Middle frontal gyrus (tissue), 1 donor: ENCODE data around the gene SLITRK1.

Experiments used
- DNase-seq: peaks from one replicate; pipeline ENCODE4 v3.0.0-alpha.2; 2015; ENCODE audit warnings: low spot score; ENCODE audit errors: extremely low spot score

Gene SLITRK1, protein sequence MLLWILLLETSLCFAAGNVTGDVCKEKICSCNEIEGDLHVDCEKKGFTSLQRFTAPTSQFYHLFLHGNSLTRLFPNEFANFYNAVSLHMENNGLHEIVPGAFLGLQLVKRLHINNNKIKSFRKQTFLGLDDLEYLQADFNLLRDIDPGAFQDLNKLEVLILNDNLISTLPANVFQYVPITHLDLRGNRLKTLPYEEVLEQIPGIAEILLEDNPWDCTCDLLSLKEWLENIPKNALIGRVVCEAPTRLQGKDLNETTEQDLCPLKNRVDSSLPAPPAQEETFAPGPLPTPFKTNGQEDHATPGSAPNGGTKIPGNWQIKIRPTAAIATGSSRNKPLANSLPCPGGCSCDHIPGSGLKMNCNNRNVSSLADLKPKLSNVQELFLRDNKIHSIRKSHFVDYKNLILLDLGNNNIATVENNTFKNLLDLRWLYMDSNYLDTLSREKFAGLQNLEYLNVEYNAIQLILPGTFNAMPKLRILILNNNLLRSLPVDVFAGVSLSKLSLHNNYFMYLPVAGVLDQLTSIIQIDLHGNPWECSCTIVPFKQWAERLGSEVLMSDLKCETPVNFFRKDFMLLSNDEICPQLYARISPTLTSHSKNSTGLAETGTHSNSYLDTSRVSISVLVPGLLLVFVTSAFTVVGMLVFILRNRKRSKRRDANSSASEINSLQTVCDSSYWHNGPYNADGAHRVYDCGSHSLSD

GRCh38 chr13:83881917-83882605 lies at the start of gene SLITRK1:
TSS of gene SLITRK1 (minus strand) at chr13:83882474. CDS start at chr13:83881507, 967 bp downstream.
- peak; percentile 59 for DNase-seq

- DNase-seq: no peak
Observed at GRCh38 chr13:83929157-83929556, 46.9 kb upstream of the SLITRK1 start.

DNA sequence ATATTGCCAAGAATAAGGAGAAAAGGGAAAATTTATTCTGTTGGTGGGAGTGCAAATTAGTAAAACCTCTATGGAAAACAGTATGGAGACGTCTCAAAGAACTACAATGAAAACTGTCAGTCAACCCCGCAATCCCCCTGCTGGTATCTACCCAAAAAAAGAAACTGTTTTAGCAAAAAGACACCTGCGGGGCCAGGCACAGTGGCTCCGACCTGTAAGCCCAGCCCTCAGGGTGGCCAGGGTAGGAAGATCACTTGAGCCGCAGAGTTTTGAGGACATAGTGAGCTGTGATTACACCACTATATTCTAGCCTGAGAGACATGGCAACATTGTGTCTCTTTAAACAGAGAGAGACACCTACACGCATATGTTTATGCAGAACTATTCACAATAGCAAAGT lies 37.5 kb upstream of the SLITRK1 start:
- no peak for DNase-seq

- no peak for DNase-seq
Observed at GRCh38 chr13:83914368-83914767, 32.1 kb upstream of the SLITRK1 start.

GRCh38 chr13:83907196-83907989 lies 25.1 kb upstream of the SLITRK1 start:
- no peak for DNase-seq

GRCh38 chr13:83906240-83906820 lies 24.1 kb upstream of the SLITRK1 start:
- no peak for DNase-seq

GRCh38 chr13:83905641-83906040 lies 23.4 kb upstream of the SLITRK1 start:
- DNase-seq: no peak

GRCh38 chr13:83895994-83896580 lies 13.8 kb upstream of the SLITRK1 start:
- DNase-seq: no peak

- DNase-seq: no peak
Observed at GRCh38 chr13:83890358-83890757, 8.1 kb upstream of the SLITRK1 start.

- DNase-seq: no peak
Observed at GRCh38 chr13:83884141-83884540, 1.9 kb upstream of the SLITRK1 start.

DNA sequence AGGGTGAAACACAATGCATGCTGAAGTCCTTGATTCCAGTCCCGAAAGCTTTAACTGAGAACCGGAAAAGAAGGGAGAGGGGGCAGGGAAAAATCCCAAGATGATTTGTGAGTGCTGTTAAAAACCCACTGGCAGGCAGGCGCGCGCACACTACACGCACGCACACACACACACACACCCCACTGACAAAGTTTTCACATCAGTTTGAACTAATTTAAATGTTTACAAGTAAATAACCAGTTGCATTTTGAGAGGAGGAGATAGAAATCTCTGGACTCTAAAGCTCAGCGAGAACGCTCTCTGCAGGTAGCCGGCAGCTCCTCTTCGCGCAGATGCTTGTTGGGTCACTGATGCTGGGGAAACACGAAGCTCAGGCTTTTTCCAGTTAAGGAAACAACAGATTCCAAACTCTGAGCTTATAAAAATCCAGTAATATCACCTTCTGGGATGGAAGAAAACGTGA lies 818 bp upstream of the SLITRK1 start:
- DNase-seq: no peak

- DNase-seq: no peak
Observed at GRCh38 chr13:83882606-83882959, 309 bp upstream of the SLITRK1 start.

- DNase-seq: no peak
Observed at GRCh38 chr13:83881140-83881684, 1.1 kb downstream of the SLITRK1 start.

DNA sequence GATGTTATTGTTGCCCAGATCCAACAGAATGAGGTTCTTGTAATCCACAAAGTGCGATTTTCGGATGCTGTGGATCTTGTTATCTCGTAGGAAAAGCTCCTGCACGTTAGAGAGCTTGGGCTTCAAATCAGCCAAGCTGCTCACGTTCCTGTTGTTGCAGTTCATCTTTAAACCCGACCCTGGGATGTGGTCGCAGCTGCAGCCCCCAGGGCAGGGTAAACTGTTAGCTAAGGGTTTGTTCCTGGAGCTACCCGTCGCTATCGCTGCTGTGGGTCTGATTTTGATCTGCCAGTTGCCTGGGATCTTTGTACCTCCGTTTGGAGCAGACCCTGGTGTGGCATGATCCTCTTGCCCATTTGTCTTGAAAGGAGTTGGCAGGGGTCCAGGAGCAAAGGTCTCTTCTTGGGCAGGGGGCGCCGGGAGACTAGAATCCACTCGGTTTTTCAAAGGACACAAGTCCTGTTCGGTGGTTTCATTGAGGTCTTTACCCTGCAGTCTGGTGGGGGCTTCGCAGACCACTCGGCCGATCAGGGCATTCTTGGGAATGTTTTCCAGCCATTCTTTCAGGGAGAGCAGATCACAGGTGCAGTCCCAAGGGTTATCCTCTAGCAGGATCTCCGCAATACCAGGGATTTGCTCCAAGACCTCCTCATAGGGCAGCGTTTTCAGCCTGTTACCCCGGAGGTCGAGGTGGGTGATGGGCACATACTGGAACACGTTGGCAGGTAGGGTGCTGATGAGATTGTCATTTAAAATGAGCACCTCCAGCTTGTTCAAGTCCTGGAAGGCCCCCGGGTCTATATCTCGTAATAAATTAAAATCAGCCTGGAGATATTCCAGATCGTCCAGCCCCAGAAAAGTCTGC lies 1.8 kb downstream of the SLITRK1 start:
- no peak for DNase-seq

DNA sequence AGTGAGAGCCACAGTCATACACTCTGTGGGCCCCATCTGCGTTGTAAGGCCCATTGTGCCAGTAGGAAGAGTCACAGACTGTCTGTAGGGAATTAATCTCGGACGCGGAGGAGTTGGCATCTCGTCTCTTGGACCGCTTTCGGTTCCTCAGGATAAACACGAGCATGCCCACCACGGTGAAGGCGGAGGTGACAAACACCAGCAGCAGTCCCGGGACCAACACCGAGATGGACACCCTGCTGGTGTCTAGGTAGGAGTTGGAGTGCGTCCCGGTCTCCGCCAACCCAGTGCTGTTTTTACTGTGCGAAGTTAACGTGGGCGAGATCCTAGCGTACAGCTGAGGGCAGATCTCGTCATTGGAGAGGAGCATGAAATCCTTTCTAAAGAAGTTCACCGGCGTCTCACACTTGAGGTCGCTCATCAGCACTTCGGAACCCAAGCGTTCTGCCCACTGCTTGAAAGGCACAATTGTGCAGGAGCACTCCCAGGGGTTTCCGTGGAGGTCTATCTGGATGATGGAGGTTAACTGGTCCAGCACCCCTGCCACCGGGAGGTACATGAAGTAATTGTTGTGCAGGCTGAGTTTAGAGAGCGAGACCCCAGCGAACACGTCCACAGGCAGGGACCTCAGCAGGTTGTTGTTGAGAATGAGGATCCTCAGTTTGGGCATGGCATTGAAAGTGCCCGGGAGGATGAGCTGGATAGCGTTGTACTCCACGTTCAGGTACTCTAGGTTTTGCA lies 2.7 kb downstream of the SLITRK1 start:
- peak; percentile 44 for DNase-seq

DNA sequence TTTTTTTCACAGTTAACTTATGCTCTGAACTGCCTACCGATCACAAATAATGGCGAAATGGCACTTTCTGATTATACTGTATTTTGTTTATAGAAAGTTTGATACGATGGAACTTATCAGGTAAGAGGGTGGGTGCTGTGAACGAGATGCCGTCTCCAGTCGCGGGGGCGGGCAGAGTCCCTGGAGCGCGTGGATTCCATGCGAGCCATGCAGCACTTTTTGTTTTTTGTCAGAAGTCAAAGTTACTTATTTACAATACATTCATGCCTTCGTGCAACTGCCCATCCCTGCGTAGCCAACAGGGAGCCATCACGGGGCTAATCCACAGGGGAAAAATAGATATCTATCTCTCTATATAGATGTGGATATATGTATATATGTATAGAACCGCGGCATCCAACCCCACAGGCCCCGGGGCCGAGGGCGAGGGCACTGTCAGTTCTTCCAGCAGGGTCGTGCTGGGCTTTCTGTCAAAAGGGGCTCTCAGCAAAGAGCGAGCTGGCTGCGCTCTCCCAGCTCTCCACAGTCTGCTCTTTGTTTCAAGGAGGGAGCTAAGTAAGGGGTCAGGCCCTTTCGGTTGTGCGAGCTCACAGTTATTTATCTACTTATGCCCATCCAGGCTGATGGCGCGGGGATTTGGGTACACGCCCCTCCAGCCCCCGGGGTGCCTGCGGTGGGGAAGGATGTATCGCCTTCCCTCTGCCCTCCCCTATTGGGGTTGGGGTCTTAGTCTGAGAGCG lies 3.4 kb downstream of the SLITRK1 start:
- no peak for DNase-seq

DNA sequence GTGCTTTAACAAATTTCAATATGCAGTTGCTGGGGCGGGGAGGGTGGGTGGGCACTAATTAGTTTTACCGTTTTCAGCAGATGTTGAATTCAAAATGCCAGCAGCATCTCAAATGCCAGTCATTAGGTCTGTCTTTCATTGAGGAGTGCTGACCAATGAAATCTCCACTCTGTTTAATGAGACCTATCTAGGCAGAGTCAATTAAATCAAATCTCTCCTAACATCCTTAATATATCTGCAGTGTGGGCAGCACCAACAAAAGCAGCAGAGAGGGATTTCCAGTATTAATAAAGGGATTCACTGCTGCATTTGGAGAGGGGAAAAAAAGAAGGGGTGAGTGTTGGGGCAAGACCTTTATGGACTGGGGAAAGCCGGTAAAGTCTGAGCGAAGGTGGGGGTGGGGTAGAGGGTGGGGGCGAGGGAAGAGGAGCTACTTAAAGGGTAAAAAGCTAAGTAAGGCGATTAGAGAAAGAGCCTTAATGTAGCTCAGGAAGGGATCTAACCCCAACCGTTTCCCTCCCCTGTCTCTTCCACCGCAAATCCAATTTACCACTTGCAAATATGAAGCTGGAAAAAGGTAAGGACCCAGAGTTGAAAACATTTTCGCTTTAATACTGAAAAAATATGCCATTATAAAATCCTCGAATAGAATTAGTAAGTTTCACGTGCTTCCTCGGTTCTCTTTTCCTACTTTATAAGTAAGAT lies 4.5 kb downstream of the SLITRK1 start:
- no peak for DNase-seq
